Hepatocyte (in vitro differentiated cells): Measurements from ENCODE around the gene EDAR. TPM values are rescaled to one million over a fixed set of nuclear protein-coding genes. Genes with fewer than 3 reads are reported as not detected.

Experiments
- DNase-seq: peaks from one replicate; pipeline ENCODE4 v3.0.0-alpha.2; 2016; ENCODE audit warnings: low spot score
- H2AFZ ChIP-seq: fragments of 200-600 bp; sonication (generic); 2 replicates; pipeline ENCODE4 v1.6.0; 2016; ENCODE audit warnings: antibody characterized with exemption, mild to moderate bottlenecking
- H3K27ac ChIP-seq: fragments of 200-600 bp; sonication (generic); 2 replicates; pipeline ENCODE4 v1.5.1; 2016; ENCODE audit warnings: mild to moderate bottlenecking
- H3K27me3 ChIP-seq: fragments of 200-600 bp; sonication (generic); 2 replicates; pipeline ENCODE4 v1.6.1; 2016
- H3K36me3 ChIP-seq: fragments of 200-600 bp; sonication (generic); replicated peaks from 2 replicates; pipeline ENCODE4 v1.5.1; 2016; ENCODE audit warnings: low read depth; ENCODE audit not compliant: insufficient read depth
- H3K4me1 ChIP-seq: fragments of 200-600 bp; sonication (generic); 2 replicates; pipeline ENCODE4 v1.5.1; 2016; ENCODE audit warnings: mild to moderate bottlenecking, moderate library complexity; ENCODE audit not compliant: insufficient read depth
- H3K4me2 ChIP-seq: fragments of 200-600 bp; sonication (generic); 2 replicates; pipeline ENCODE4 v1.6.0; 2016
- H3K4me3 ChIP-seq: fragments of 200-600 bp; sonication (generic); 2 replicates; pipeline ENCODE4 v1.5.1; 2016; ENCODE audit warnings: mild to moderate bottlenecking
- H3K79me2 ChIP-seq: fragments of 200-600 bp; sonication (generic); 2 replicates; pipeline ENCODE4 v1.6.0; 2017; ENCODE audit warnings: mild to moderate bottlenecking
- H3K9me2 ChIP-seq: fragments of 200-600 bp; sonication (generic); replicated peaks from 2 replicates; pipeline ENCODE4 v1.6.0; 2017; ENCODE audit warnings: mild to moderate bottlenecking; ENCODE audit not compliant: insufficient read depth
- H3K9me3 ChIP-seq: fragments of 200-600 bp; sonication (generic); 2 replicates; pipeline ENCODE4 v1.5.1; 2016; ENCODE audit warnings: low read depth, mild to moderate bottlenecking
- H4K20me1 ChIP-seq: fragments of 200-600 bp; sonication (generic); 2 replicates; pipeline ENCODE4 v1.6.0; 2016; ENCODE audit warnings: mild to moderate bottlenecking; ENCODE audit not compliant: insufficient read depth, poor library complexity, severe bottlenecking
- EZH2 ChIP-seq: fragments of 200-600 bp; sonication (generic); IDR thresholded peaks from 2 replicates; pipeline ENCODE4 v1.6.1; 2016; ENCODE audit warnings: antibody characterized with exemption, mild to moderate bottlenecking, borderline replicate concordance
- EZH2phosphoT487 ChIP-seq: fragments of 200-600 bp; sonication (generic); IDR thresholded peaks from one replicate; pipeline ENCODE4 v1.6.1; 2018; ENCODE audit warnings: antibody characterized with exemption, mild to moderate bottlenecking, low read depth, moderate library complexity; ENCODE audit not compliant: unreplicated experiment, severe bottlenecking
- WGBS: methylation state at CpG from one replicate; pipeline ENCODE4 v1.1.6; 2016; ENCODE audit warnings: low lambda C conversion rate; ENCODE audit errors: missing lambda C conversion rate; 5-methylcytosine and 5-hydroxymethylcytosine counted together
- polyA plus RNA-seq: library from polyadenylated mRNA; unstranded; fragments of >200 nt; fragmentation: Nextera tagmentation; extraction: Ambion mirVana; gene quantifications from 2 replicates; pipeline ENCODE4 v1.2.1, GENCODE V29; 2016
- total RNA-seq: library from RNA; depleted of rRNA; stranded (reverse); fragments of >200 nt; gene quantifications from 2 replicates; pipeline ENCODE4 v1.2.3, GENCODE V29; 2014
- TF ChIP-seq, protein P1 (sequence below): fragments of 200-600 bp; sonication (generic); IDR thresholded peaks from 2 replicates; pipeline ENCODE4 v1.5.1; 2016; ENCODE audit warnings: antibody characterized with exemption, mild to moderate bottlenecking; ENCODE audit not compliant: poor library complexity

The EDAR gene
- total and polyA plus RNA-seq, 2 experiments from 2014 or later: 0.20 to 0.21 TPM

DNA sequence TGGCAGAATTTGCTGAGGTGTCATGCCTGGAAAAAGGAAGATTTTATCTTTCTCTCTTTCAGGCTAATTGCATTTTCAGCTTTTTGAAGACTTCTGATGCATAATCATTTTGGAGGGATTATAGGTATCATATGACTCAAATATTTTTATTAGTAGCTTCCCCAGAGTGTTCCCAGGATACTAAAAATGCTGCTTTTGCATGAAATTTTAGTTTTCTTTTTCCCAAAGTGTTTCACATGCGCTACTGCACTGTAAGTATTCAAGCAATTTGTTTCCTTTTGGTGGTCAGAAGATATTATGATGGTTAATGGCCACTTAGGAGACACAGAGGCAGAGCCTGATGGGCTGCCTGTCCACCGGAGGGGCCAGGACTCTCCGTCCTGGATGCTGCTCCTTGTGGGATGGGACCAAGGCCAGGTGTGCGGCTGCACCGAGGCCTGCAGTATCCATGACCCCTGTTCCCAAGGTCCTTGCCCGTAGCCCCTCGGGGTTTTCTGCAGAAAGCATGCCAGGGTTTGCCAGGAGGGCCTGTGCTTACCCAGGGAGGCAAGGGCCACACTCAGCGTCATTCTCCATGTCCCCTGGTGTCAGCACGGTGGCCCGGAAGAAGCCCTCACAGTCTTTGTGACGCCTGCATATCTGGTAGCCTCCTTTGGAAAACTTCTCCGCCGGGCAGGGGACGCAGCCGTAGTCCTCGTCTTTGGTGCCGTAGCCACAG, 60.2 kb downstream of the EDAR start:
- DNase-seq: no peak
- Histone ChIP-seq H2AFZ (no peak overlapping the region), H4K20me1 (no peaks in the 10 kb centered on the region), H3K9me2 (no peaks in the 10 kb centered on the region), H3K27me3 (no peaks in the 10 kb centered on the region), H3K9me3 (no peaks in the 10 kb centered on the region), H3K4me2 (no peak overlapping the region), H3K4me1 (peaks cover 8% of the 10 kb centered on the region), H3K4me3 (no peak overlapping the region), H3K36me3 (no peaks in the 10 kb centered on the region), H3K79me2 (no peaks in the 10 kb centered on the region), H3K27ac (no peak overlapping the region)
- TF ChIP-seq, protein P1, sequence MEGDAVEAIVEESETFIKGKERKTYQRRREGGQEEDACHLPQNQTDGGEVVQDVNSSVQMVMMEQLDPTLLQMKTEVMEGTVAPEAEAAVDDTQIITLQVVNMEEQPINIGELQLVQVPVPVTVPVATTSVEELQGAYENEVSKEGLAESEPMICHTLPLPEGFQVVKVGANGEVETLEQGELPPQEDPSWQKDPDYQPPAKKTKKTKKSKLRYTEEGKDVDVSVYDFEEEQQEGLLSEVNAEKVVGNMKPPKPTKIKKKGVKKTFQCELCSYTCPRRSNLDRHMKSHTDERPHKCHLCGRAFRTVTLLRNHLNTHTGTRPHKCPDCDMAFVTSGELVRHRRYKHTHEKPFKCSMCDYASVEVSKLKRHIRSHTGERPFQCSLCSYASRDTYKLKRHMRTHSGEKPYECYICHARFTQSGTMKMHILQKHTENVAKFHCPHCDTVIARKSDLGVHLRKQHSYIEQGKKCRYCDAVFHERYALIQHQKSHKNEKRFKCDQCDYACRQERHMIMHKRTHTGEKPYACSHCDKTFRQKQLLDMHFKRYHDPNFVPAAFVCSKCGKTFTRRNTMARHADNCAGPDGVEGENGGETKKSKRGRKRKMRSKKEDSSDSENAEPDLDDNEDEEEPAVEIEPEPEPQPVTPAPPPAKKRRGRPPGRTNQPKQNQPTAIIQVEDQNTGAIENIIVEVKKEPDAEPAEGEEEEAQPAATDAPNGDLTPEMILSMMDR: no peak
- WGBS: 95% methylated on average over 17 of the region's 17 CpGs

DNA sequence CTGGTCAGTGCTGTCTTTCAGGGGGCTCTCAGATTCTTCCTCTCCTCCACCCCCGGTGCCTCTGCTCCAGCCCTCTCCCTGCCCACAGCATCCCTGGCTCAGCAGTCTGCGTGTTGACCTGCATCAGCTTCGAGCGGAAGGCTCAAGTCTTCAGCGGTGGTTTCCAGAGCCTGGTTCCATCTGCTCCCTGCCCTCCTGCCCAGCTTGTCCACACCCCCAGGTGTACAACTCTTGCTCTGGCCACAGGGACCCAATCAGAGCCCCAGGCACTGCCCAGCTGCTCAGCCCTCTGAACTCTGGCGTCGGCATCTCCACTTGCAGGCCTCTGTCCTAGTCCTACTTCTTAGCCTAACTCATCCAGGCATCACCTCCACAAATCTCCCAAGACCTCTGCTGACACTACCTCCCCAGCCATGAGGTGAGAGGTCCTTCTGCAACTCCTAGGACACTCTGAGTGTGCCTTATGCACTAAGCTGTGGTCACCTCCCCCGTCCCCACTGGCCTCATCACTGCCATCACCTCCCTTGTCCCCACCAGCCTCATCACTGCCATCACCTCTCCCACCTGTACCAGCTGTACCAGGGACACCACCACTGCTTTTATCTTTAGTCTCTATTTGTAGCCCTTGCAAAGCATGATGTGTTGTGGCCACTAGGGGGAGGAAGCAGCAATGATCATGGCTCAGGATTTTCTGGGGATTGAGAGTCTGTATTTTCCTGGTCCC, 60.9 kb downstream of the EDAR start:
- Histone ChIP-seq H3K4me2 (no peak overlapping the region), H3K9me3 (no peaks in the 10 kb centered on the region), H3K36me3 (no peaks in the 10 kb centered on the region), H3K79me2 (no peaks in the 10 kb centered on the region), H3K27ac (no peak overlapping the region), H3K9me2 (no peaks in the 10 kb centered on the region), H2AFZ (no peak overlapping the region), H3K4me1 (peaks cover 4% of the 10 kb centered on the region), H3K27me3 (no peaks in the 10 kb centered on the region), H3K4me3 (no peak overlapping the region), H4K20me1 (no peaks in the 10 kb centered on the region)
- no peak for TF ChIP-seq EZH2phosphoT487
- TF ChIP-seq, protein P1: peak; percentile 84
- 81% methylated on average over 8 of the region's 8 CpGs for WGBS
- DNase-seq: peak; percentile 80

DNA sequence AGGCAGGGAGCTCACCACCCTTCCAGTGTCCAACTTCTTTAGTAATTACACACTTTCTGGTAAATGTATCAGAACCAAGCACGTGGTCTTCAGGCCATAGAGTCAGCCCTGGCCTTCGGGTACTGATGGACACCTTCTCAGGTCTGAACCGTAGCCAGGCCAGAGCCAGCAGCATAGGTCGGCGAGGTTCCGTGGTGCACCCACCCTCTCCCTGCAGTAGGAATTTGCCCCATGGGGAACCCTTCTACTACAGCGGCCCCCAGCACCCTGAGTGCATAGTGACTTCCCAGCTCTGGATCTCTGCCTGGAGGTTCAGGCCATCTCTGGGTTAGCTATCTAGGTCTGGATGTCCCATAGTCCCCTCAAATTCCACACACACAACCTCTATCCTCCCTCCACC, 61.6 kb downstream of the EDAR start:
- H3K27ac ChIP-seq: no peak overlapping the region
- peaks cover 4% of the 10 kb centered on the region for H3K4me1 ChIP-seq
- no peaks in the 10 kb centered on the region for H3K9me3 ChIP-seq
- no peak overlapping the region for H3K4me3 ChIP-seq
- H3K27me3 ChIP-seq: no peaks in the 10 kb centered on the region
- H3K36me3 ChIP-seq: no peaks in the 10 kb centered on the region
- no peak overlapping the region for H3K4me2 ChIP-seq
- H3K79me2 ChIP-seq: no peaks in the 10 kb centered on the region
- H4K20me1 ChIP-seq: no peaks in the 10 kb centered on the region
- H2AFZ ChIP-seq: no peak overlapping the region
- WGBS: 91% methylated on average over 7 of the region's 7 CpGs
- TF ChIP-seq, protein P1: no peak
- TF ChIP-seq EZH2: no peak
- TF ChIP-seq EZH2phosphoT487: no peak
- no peak for DNase-seq
- no peaks in the 10 kb centered on the region for H3K9me2 ChIP-seq
